ENCODE data around the gene MYOG. TPM values are rescaled to one million over a fixed set of nuclear protein-coding genes. Genes with fewer than 3 reads are reported as not detected.

MYOG gene
- total and polyA plus RNA-seq, 7 experiments from 2014 or later = not detected

DNA sequence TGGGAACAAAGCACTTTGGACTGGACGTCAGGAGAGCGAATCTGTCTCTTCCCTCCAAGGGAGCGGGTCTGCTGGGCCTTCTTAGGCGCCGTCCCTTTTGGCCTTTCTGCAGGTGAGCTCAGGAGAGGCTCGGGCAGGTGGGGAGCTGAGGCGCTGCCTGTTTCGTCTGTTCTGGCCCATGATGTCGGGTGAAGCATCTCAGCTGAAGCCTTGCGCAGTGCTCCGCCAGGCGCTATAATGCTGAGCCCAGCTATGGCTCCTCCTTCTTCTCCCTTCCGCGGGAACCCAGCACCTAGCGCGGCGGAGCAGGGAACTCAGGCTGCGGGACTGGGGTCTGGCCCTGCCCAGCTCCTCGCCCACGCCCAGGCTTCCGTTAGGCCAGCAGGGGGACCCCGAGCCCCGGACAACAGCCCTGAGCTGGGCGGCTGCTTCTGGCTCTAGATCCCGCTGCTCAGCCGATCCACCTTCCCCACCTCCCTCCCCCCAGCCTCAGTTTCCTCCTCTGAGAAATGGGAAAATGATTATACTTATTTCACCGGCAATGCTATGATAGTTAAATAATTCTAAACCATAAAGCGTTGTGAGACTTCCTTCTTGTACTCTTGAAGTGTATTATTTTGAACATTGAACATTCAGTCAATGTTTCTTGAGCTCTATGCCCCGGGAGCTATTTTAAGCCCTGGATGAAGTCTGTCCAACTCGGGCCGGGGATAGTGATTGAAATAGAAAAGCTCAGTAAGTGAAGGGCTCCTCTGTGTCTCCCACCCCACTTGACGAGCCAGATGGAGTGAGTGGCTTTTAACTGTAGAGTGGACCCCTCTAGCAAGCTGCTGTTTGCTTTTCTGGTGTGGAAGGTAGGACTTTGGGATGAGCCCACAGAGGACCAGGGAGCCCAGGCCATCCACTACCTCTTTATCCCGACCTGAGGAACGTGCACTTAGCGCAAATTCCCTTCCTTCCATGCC is 32.1 kb upstream of the MYOG start:
- peak in 2 of 9 donors; percentile 3 to 46 for DNase-seq
- Histone ChIP-seq H3K4me3 (ENCODE audit: low read length) (no peak overlapping the region), H3K36me3 (ENCODE audit: control insufficient read depth in 2 of 3, insufficient read depth in 3 of 3, low read length in 3 of 3) (no peaks in the 10 kb centered on the region), H3K9me3 (ENCODE audit: control insufficient read depth in 2 of 3, low read length in 3 of 3) (no peaks in the 10 kb centered on the region), H3K4me1 (ENCODE audit: control insufficient read depth in 2 of 2, insufficient read depth in 2 of 2, low read length in 2 of 2) (no peaks in the 10 kb centered on the region), H3K27ac (ENCODE audit: low read depth, low read length) (no peak overlapping the region), H3K27me3 (ENCODE audit: control insufficient read depth in 2 of 2, insufficient read depth in 2 of 2, low read length in 2 of 2) (peaks cover 0 to 6% of the 10 kb centered on the region in 2 donors)
- POLR2A ChIA-PET = no interaction called here
- CTCF ChIA-PET = interaction anchor here (0.7 to 1.1 kb wide), 2 partner anchors 97 to 1049 kb away, joined by 3 to 4 read pairs; no protein-coding TSS in a partner anchor
- Mint-ChIP-seq H3K4me3 (no peak overlapping the region), H3K4me1 (peaks cover 0 to 10% (median 0%) of the 10 kb centered on the region in 7 donors), H3K27ac (no peak overlapping the region), H3K9me3 (peaks cover 0 to 2% (median 0%) of the 10 kb centered on the region in 11 donors), H3K27me3 (peaks cover 42 to 65% (median 49%) of the 10 kb centered on the region in 5 donors), H3K36me3 (peaks cover 0 to 4% (median 0%) of the 10 kb centered on the region in 5 donors)
- intact Hi-C loops (cut with micrococcal nuclease) = loop anchor here (2.0 to 5.0 kb wide), 2 partner anchors 99 kb away; no protein-coding TSS in a partner anchor
- ATAC-seq = peak; percentile 58

DNA sequence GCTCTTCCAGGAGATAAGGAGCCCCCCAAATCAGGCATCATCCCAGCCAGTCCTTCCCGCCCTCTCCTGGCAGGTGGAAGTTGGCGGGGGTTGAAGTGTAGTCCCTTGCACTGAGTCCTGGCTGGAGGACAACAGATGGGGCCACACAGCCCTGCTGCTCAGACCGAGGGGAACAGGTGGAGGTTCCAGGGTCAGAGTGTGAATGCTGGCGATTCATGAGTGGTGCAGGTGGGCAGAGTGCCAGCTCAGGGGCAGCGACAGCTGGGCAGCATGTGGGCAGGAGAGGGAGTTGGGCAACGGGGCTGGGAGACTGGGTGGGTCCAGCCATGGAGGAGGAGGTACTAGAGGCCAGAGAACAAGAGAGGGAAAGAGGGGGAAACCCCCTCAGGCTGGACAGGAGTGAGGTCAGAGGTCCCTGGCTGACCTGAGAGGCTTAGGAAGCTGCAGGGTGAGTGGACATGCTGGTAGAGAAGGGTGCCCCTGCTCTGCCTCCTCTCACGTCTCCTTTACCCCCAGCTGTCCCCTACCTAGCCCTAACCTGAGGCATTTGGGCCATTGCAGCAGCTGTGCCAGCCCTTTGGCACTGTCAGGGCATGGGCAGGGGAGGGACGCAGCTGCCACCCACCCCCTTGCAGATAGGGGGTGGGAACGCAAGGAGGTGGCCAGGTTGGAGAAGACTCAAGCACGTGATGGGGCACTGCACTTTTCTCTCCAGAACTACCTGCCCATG is 30.4 kb upstream of the MYOG start:
- H3K27me3 ChIP-seq (ENCODE audit: control insufficient read depth in 2 of 2, insufficient read depth in 2 of 2, low read length in 2 of 2) = peaks cover 0 to 6% of the 10 kb centered on the region in 2 donors
- DNase-seq (no peak), ATAC-seq (no peak)
- H3K4me1 Mint-ChIP-seq = peaks cover 0 to 5% (median 0%) of the 10 kb centered on the region in 7 donors
- no peaks in the 10 kb centered on the region for H3K9me3 ChIP-seq (ENCODE audit: control insufficient read depth in 2 of 3, low read length in 3 of 3)
- H3K4me3 ChIP-seq (ENCODE audit: low read length) = no peak overlapping the region
- ChIA-PET CTCF (no interaction called here), POLR2A (no interaction called here)
- no peaks in the 10 kb centered on the region for H3K36me3 ChIP-seq (ENCODE audit: control insufficient read depth in 2 of 3, insufficient read depth in 3 of 3, low read length in 3 of 3)
- H3K4me1 ChIP-seq (ENCODE audit: control insufficient read depth in 2 of 2, insufficient read depth in 2 of 2, low read length in 2 of 2) = no peaks in the 10 kb centered on the region
- peaks cover 0 to 2% (median 0%) of the 10 kb centered on the region in 11 donors for H3K9me3 Mint-ChIP-seq
- intact Hi-C loops (cut with micrococcal nuclease) = loop anchor here (2.0 to 5.0 kb wide), 2 partner anchors 101 kb away; no protein-coding TSS in a partner anchor
- H3K4me3 Mint-ChIP-seq = no peak overlapping the region
- no peak overlapping the region for H3K27ac Mint-ChIP-seq
- peaks cover 34 to 49% (median 40%) of the 10 kb centered on the region in 5 donors for H3K27me3 Mint-ChIP-seq
- no peaks in the 10 kb centered on the region for H3K36me3 Mint-ChIP-seq
- no peak overlapping the region for H3K27ac ChIP-seq (ENCODE audit: low read depth, low read length)

DNA sequence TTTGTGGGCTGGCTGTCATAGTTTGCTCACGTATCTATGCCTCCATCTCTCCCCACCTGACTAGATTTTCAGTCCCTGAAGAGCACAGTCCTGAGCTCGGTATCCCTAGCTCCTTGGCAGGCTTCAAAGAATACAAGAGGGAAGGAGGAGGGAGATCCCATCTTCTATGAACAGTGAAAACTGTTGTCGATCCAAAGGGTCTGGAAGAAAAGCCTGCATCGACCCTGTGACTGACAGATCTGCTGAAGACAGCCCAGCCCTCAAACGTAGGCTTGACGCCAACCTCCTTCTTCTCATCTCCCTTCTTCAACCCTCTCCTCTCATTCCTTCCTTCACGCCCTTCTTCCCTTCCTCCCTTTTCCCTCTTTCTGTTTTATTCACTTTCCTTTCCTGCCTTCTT is 28.4 kb upstream of the MYOG start:
- H3K9me3 ChIP-seq (ENCODE audit: control insufficient read depth in 2 of 3, low read length in 3 of 3) = no peaks in the 10 kb centered on the region
- peaks cover 25 to 43% (median 33%) of the 10 kb centered on the region in 5 donors for H3K27me3 Mint-ChIP-seq
- H3K36me3 Mint-ChIP-seq = no peaks in the 10 kb centered on the region
- CTCF ChIA-PET = no interaction called here
- peaks cover 0 to 6% of the 10 kb centered on the region in 2 donors for H3K27me3 ChIP-seq (ENCODE audit: control insufficient read depth in 2 of 2, insufficient read depth in 2 of 2, low read length in 2 of 2)
- no peak for DNase-seq
- H3K4me1 ChIP-seq (ENCODE audit: control insufficient read depth in 2 of 2, insufficient read depth in 2 of 2, low read length in 2 of 2) = no peaks in the 10 kb centered on the region
- POLR2A ChIA-PET = no interaction called here
- peaks cover 0 to 2% (median 0%) of the 10 kb centered on the region in 11 donors for H3K9me3 Mint-ChIP-seq
- H3K4me1 Mint-ChIP-seq = peaks cover 0 to 2% (median 0%) of the 10 kb centered on the region in 7 donors
- no peaks in the 10 kb centered on the region for H3K36me3 ChIP-seq (ENCODE audit: control insufficient read depth in 2 of 3, insufficient read depth in 3 of 3, low read length in 3 of 3)
- intact Hi-C loops (cut with micrococcal nuclease) = no loop called here
- no peak for ATAC-seq
- no peak overlapping the region for H3K27ac Mint-ChIP-seq
- no peak overlapping the region for H3K4me3 Mint-ChIP-seq
- no peak overlapping the region for H3K27ac ChIP-seq (ENCODE audit: low read depth, low read length)
- H3K4me3 ChIP-seq (ENCODE audit: low read length) = no peak overlapping the region

DNA sequence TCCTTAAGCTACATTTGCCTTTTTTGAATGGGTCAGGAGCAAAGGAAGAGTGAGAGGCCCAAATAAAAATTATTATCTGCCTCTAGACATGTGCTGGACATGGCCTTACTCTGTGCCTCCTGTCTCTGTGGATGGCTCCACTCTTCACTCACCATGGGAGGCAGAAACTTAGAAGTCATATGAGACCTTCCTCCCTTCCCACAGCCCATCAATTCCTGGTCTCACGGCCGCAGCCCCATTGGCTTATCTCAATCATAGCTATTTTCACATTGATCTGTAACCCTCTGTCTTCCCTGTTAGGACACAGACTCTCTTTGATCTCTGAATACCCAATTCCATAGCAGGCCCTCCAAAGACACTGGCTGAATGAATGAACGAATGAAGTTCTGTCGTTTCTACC is 27.5 kb upstream of the MYOG start:
- Mint-ChIP-seq H3K36me3 (no peaks in the 10 kb centered on the region), H3K27ac (no peak overlapping the region), H3K9me3 (peaks cover 0 to 2% (median 0%) of the 10 kb centered on the region in 11 donors), H3K27me3 (peaks cover 31 to 44% (median 40%) of the 10 kb centered on the region in 5 donors), H3K4me1 (peaks cover 0 to 2% (median 0%) of the 10 kb centered on the region in 7 donors), H3K4me3 (no peak overlapping the region)
- peaks cover 0 to 1% of the 10 kb centered on the region in 2 donors for H3K27me3 ChIP-seq (ENCODE audit: control insufficient read depth in 2 of 2, insufficient read depth in 2 of 2, low read length in 2 of 2)
- intact Hi-C loops (cut with micrococcal nuclease) = no loop called here
- DNase-seq (no peak), ATAC-seq (no peak)
- no peak overlapping the region for H3K27ac ChIP-seq (ENCODE audit: low read depth, low read length)
- CTCF ChIA-PET = no interaction called here
- H3K9me3 ChIP-seq (ENCODE audit: control insufficient read depth in 2 of 3, low read length in 3 of 3) = no peaks in the 10 kb centered on the region
- no peaks in the 10 kb centered on the region for H3K36me3 ChIP-seq (ENCODE audit: control insufficient read depth in 2 of 3, insufficient read depth in 3 of 3, low read length in 3 of 3)
- H3K4me3 ChIP-seq (ENCODE audit: low read length) = no peak overlapping the region
- H3K4me1 ChIP-seq (ENCODE audit: control insufficient read depth in 2 of 2, insufficient read depth in 2 of 2, low read length in 2 of 2) = no peaks in the 10 kb centered on the region
- POLR2A ChIA-PET = no interaction called here

DNA sequence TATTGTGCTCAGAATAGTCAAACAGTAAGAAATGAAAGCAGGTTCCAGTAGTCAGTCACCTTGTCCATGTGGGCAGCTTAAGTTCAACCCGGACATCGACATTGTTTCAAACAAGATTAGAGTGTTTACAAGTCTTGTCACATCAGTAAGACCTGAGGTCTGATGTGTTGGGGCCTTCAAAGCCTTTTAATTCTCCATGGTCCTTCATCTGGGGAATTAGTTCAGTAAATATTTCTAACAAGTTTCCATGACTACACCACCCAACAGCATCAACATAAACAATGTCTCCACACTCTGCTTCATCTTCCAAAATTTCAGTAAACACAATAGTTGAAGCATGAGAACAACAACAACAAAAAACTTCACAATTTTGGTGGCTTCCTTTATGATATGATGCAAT is 26.7 kb upstream of the MYOG start:
- Histone ChIP-seq H3K4me1 (ENCODE audit: control insufficient read depth in 2 of 2, insufficient read depth in 2 of 2, low read length in 2 of 2) (no peaks in the 10 kb centered on the region), H3K9me3 (ENCODE audit: control insufficient read depth in 2 of 3, low read length in 3 of 3) (no peaks in the 10 kb centered on the region), H3K27me3 (ENCODE audit: control insufficient read depth in 2 of 2, insufficient read depth in 2 of 2, low read length in 2 of 2) (no peaks in the 10 kb centered on the region), H3K4me3 (ENCODE audit: low read length) (no peak overlapping the region), H3K36me3 (ENCODE audit: control insufficient read depth in 2 of 3, insufficient read depth in 3 of 3, low read length in 3 of 3) (no peaks in the 10 kb centered on the region), H3K27ac (ENCODE audit: low read depth, low read length) (no peak overlapping the region)
- Mint-ChIP-seq H3K4me3 (no peak overlapping the region), H3K9me3 (peaks cover 0 to 2% (median 0%) of the 10 kb centered on the region in 11 donors), H3K36me3 (no peaks in the 10 kb centered on the region), H3K4me1 (peaks cover 0 to 2% (median 0%) of the 10 kb centered on the region in 7 donors), H3K27ac (no peak overlapping the region), H3K27me3 (peaks cover 31 to 44% (median 43%) of the 10 kb centered on the region in 5 donors)
- POLR2A ChIA-PET = no interaction called here
- CTCF ChIA-PET = no interaction called here
- no peak for ATAC-seq
- DNase-seq = no peak
- intact Hi-C loops (cut with micrococcal nuclease) = no loop called here

DNA sequence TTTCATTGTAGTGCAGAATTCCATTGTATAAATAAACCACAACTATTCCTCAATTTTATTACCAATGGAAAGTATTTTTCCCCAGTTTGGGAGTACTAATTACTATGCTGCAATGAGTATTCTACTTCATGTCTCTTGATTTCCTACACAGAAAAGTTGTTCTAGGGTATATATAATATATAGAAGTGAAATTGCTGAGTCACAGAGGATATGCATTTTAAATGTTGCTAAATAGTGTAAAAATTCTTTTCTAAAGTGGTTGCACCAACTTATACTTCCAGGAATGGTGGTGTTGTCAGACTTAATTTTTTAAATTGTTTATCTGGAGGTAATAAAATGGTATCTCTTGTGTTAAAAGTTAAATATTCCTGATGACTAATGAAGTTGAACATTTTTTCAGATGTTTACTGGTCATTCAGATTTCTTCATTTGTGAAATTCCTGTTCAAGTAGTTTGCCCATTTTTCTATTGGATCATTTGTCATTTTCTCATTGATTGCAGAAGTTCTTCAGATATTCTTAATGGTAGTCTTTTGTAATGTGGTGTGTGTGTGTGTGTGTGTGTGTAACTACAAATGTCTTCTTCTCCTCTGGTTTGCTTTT is 19.1 kb upstream of the MYOG start:
- Mint-ChIP-seq H3K36me3 (no peaks in the 10 kb centered on the region), H3K4me1 (peaks cover 0 to 2% (median 0%) of the 10 kb centered on the region in 7 donors), H3K9me3 (peaks cover 0 to 19% (median 2%) of the 10 kb centered on the region in 11 donors), H3K4me3 (no peak overlapping the region), H3K27ac (no peak overlapping the region), H3K27me3 (peaks cover 34 to 55% (median 45%) of the 10 kb centered on the region in 5 donors)
- Histone ChIP-seq H3K4me3 (ENCODE audit: low read length) (no peak overlapping the region), H3K36me3 (ENCODE audit: control insufficient read depth in 2 of 3, insufficient read depth in 3 of 3, low read length in 3 of 3) (no peaks in the 10 kb centered on the region), H3K27me3 (ENCODE audit: control insufficient read depth in 2 of 2, insufficient read depth in 2 of 2, low read length in 2 of 2) (no peaks in the 10 kb centered on the region), H3K9me3 (ENCODE audit: control insufficient read depth in 2 of 3, low read length in 3 of 3) (no peaks in the 10 kb centered on the region), H3K27ac (ENCODE audit: low read depth, low read length) (no peak overlapping the region), H3K4me1 (ENCODE audit: control insufficient read depth in 2 of 2, insufficient read depth in 2 of 2, low read length in 2 of 2) (no peaks in the 10 kb centered on the region)
- ChIA-PET CTCF (no interaction called here), POLR2A (no interaction called here)
- intact Hi-C loops (cut with micrococcal nuclease) = no loop called here
- ATAC-seq (no peak), DNase-seq (no peak)

Measured in naive thymus-derived CD4-positive, alpha-beta T cell (primary cell).